H1 (cell line): ENCODE data around the gene BACE1. TPM values are rescaled to one million over a fixed set of nuclear protein-coding genes. Genes with fewer than 3 reads are reported as not detected.

ENCODE experiments used
- CTCF ChIA-PET: fragments of 300-600 bp; sonication (Branson Sonifier 250); formaldehyde crosslinking; loops from one replicate; lab custom pipeline; 2021; ENCODE audit not compliant: partially characterized antibody; lab: Charles Lee
- POLR2A ChIA-PET: fragments of 300-600 bp; sonication (Branson Sonifier 250); formaldehyde crosslinking; loops from one replicate; lab custom pipeline; 2021; ENCODE audit warnings: inconsistent platforms; ENCODE audit not compliant: partially characterized antibody; lab: Charles Lee
- DNase-seq, 2 experiments: peaks; one replicate each; pipeline versions ENCODE4 v3.0.0 to v3.0.0-alpha.2; 2010 to 2022; ENCODE audit warnings: low spot score in 2 of 2, low read depth in 1 of 2, mixed read lengths in 1 of 2
- FAIRE-seq: peaks from 2 replicates; lab custom pipeline; 2011; peaks lifted over from hg19 to GRCh38; lab: Jason Lieb, UNC
- H2AFZ ChIP-seq: 2 replicates; pipeline ENCODE4 v1.8.1; 2012; ENCODE audit warnings: low read length, inconsistent platforms
- H2AK5ac ChIP-seq: 2 replicates; pipeline ENCODE4 v1.6.1; 2013; ENCODE audit warnings: low read depth, low read length
- H2BK120ac ChIP-seq: replicated peaks from 2 replicates; pipeline ENCODE3; 2013; ENCODE audit warnings: low read depth, low read length, inconsistent platforms
- H2BK12ac ChIP-seq: 2 replicates; pipeline ENCODE4 v1.6.1; 2013; ENCODE audit warnings: low read depth, low read length
- H2BK15ac ChIP-seq: 2 replicates; pipeline ENCODE4 v1.6.1; 2013; ENCODE audit warnings: low read length
- H2BK20ac ChIP-seq: 2 replicates; pipeline ENCODE4 v1.6.1; 2013; ENCODE audit warnings: low read length
- H2BK5ac ChIP-seq: 2 replicates; pipeline ENCODE4 v1.6.1; 2013; ENCODE audit warnings: low read depth, low read length
- H3K14ac ChIP-seq: 2 replicates; pipeline ENCODE4 v1.6.1; 2013; ENCODE audit warnings: inconsistent platforms; ENCODE audit not compliant: insufficient read length
- H3K18ac ChIP-seq: 2 replicates; pipeline ENCODE4 v1.6.1; 2013; ENCODE audit warnings: low read length; ENCODE audit errors: extremely low read depth
- H3K23ac ChIP-seq: 2 replicates; pipeline ENCODE4 v1.6.1; 2013; ENCODE audit warnings: inconsistent platforms; ENCODE audit not compliant: insufficient read length
- H3K23me2 ChIP-seq: 2 replicates; pipeline ENCODE4 v1.6.1; 2013; ENCODE audit warnings: low read depth, low read length
- H3K27ac ChIP-seq: 2 replicates; pipeline ENCODE4 v1.6.1; 2011; ENCODE audit warnings: low read depth, low read length, inconsistent platforms
- H3K27me3 ChIP-seq, 4 experiments: replicated peaks in 1 of 4; 1 replicate in 1 of 4; 2 replicates in 3 of 4; pipeline versions ENCODE4 v1.6.1 to v1.8.1; 2011 to 2013; ENCODE audit warnings: low read length in 3 of 4, mild to moderate bottlenecking in 3 of 4, inconsistent platforms in 2 of 4, mixed read lengths in 2 of 4, moderate library complexity in 1 of 4; ENCODE audit not compliant: control insufficient read depth in 3 of 4, insufficient read depth in 3 of 4; ENCODE audit errors: extremely low read depth in 1 of 4
- H3K36me3 ChIP-seq, 4 experiments: 2 replicates each; pipeline versions ENCODE4 v1.6.1 to v1.8.1; 2011 to 2013; ENCODE audit warnings: mild to moderate bottlenecking in 4 of 4, low read length in 3 of 4, moderate library complexity in 2 of 4, control low read depth in 1 of 4, inconsistent platforms in 1 of 4; ENCODE audit not compliant: insufficient read depth in 4 of 4, control insufficient read depth in 2 of 4
- H3K4ac ChIP-seq: replicated peaks from 2 replicates; pipeline ENCODE3; 2013; ENCODE audit warnings: low read length, low read depth, mixed read lengths, inconsistent platforms; ENCODE audit not compliant: insufficient read length
- H3K4me1 ChIP-seq, 4 experiments: replicated peaks in 1 of 4; 1 replicate in 1 of 4; 2 replicates in 3 of 4; pipeline versions ENCODE4 v1.6.1 to v1.8.1; 2011 to 2013; ENCODE audit warnings: low read length in 3 of 4, inconsistent platforms in 2 of 4, mixed read lengths in 1 of 4; ENCODE audit not compliant: insufficient read depth in 4 of 4, control insufficient read depth in 3 of 4
- H3K4me2 ChIP-seq, 2 experiments: 2 replicates each; pipeline versions ENCODE4 v1.6.1 to v1.8.1; 2011 to 2013; ENCODE audit warnings: low read depth in 2 of 2, low read length in 2 of 2, control low read depth in 1 of 2, inconsistent platforms in 1 of 2, mild to moderate bottlenecking in 1 of 2; ENCODE audit not compliant: insufficient read depth in 1 of 2
- H3K4me3 ChIP-seq, 4 experiments: fragments of 200-600, 300-600 bp in 1 of 4; sonication (generic), shearing (Covaris generic), sonication (Bioruptor Twin) in 1 of 4; 2 replicates each; pipeline versions ENCODE4 v1.5.1 to v1.8.1; 2011 to 2016; ENCODE audit warnings: low read length in 4 of 4, low read depth in 3 of 4, control low read depth in 2 of 4, inconsistent platforms in 2 of 4, mild to moderate bottlenecking in 2 of 4, mixed read lengths in 1 of 4, moderate library complexity in 1 of 4; ENCODE audit not compliant: insufficient read depth in 2 of 4; ENCODE audit errors: extremely low read depth in 1 of 4
- H3K56ac ChIP-seq: replicated peaks from 2 replicates; pipeline ENCODE3; 2013; ENCODE audit warnings: low read depth, mild to moderate bottlenecking, mixed read lengths, low read length, inconsistent platforms; ENCODE audit not compliant: insufficient read length
- H3K79me1 ChIP-seq: 2 replicates; pipeline ENCODE4 v1.6.1; 2013; ENCODE audit warnings: low read depth, low read length, control low read depth
- H3K79me2 ChIP-seq, 2 experiments: 2 replicates each; pipeline versions ENCODE4 v1.6.1 to v1.8.1; 2012 to 2013; ENCODE audit warnings: low read length in 2 of 2, mild to moderate bottlenecking in 2 of 2, inconsistent platforms in 1 of 2; ENCODE audit not compliant: insufficient read depth in 2 of 2, control insufficient read depth in 1 of 2
- H3K9ac ChIP-seq, 4 experiments: replicated peaks in 1 of 4; 1 replicate in 1 of 4; 2 replicates in 3 of 4; pipeline versions ENCODE4 v1.6.1 to v1.8.1; 2011 to 2013; ENCODE audit warnings: low read depth in 3 of 4, low read length in 3 of 4, control low read depth in 2 of 4, mild to moderate bottlenecking in 2 of 4, moderate library complexity in 2 of 4, inconsistent platforms in 1 of 4; ENCODE audit errors: extremely low read depth in 1 of 4
- H3K9me3 ChIP-seq, 2 experiments: 2 replicates each; pipeline versions ENCODE4 v1.6.1 to v1.8.1; 2012 to 2013; ENCODE audit warnings: mild to moderate bottlenecking in 2 of 2, moderate library complexity in 2 of 2, control low read depth in 1 of 2, inconsistent platforms in 1 of 2, low read depth in 1 of 2, low read length in 1 of 2, mixed read lengths in 1 of 2; ENCODE audit not compliant: insufficient read depth in 2 of 2
- H4K20me1 ChIP-seq, 2 experiments: replicated peaks in 1 of 2; 2 replicates each; pipeline versions ENCODE3 to v1.8.1; 2011 to 2013; ENCODE audit warnings: inconsistent platforms in 2 of 2, low read length in 2 of 2, mild to moderate bottlenecking in 1 of 2; ENCODE audit not compliant: insufficient read depth in 2 of 2, control insufficient read depth in 1 of 2
- H4K5ac ChIP-seq: 2 replicates; pipeline ENCODE4 v1.6.1; 2013; ENCODE audit warnings: low read length, low read depth, mixed read lengths, inconsistent platforms; ENCODE audit not compliant: insufficient read length
- H4K8ac ChIP-seq: 2 replicates; pipeline ENCODE4 v1.8.0; 2013; ENCODE audit warnings: mild to moderate bottlenecking, moderate library complexity, low read length, inconsistent platforms; ENCODE audit not compliant: insufficient read depth; ENCODE audit errors: extremely low read depth
- H4K91ac ChIP-seq: replicated peaks from 2 replicates; pipeline ENCODE3; 2013; ENCODE audit warnings: low read length, mixed read lengths, inconsistent platforms; ENCODE audit not compliant: insufficient read length
- KDM5A ChIP-seq: fragments of 200-600 bp; IDR thresholded peaks from 2 replicates; pipeline ENCODE4 v1.7.1; 2012; ENCODE audit warnings: mild to moderate bottlenecking, low read length, inconsistent platforms, mixed read lengths
- NRF1 ChIP-seq: IDR thresholded peaks from 2 replicates; pipeline ENCODE4 v1.6.1; 2011; ENCODE audit warnings: mild to moderate bottlenecking, low read depth, low read length, improper control_type of control experiment
- TCF12 ChIP-seq: IDR thresholded peaks from 2 replicates; pipeline ENCODE4 v1.6.1; 2011; ENCODE audit warnings: low read depth, mild to moderate bottlenecking, low read length
- WGBS, 2 experiments: shearing (Covaris generic) in 1 of 2; methylation state at CpG; one replicate each; pipeline versions ENCODE4 v1.1.6 to v1.1.7; 2013 to 2015; ENCODE audit warnings: low lambda C conversion rate in 2 of 2, mixed read lengths in 2 of 2, inconsistent platforms in 1 of 2, low coverage in 1 of 2, missing lambda C conversion rate in 1 of 2; ENCODE audit not compliant: insufficient replicate concordance in 2 of 2, insufficient coverage in 1 of 2, insufficient read length in 1 of 2; ENCODE audit errors: extremely low coverage in 1 of 2, missing lambda C conversion rate in 1 of 2; 5-methylcytosine and 5-hydroxymethylcytosine counted together
- polyA plus RNA-seq, 7 experiments: library from polyadenylated mRNA; depleted of rRNA in 3 of 7; stranded (reverse) in 5 of 7; unstranded in 2 of 7; fragments of >200 nt in 5 of 7; fragments of 200-250 nt in 2 of 7; gene quantifications; 1 replicate in 5 of 7; 2 replicates in 1 of 7; 4 replicates in 1 of 7; pipeline versions ENCODE4 v1.2.1 to v1.2.3, GENCODE V29; 2011 to 2013; ENCODE audit warnings: missing spikeins in 2 of 7, mixed read lengths in 2 of 7
- total RNA-seq: library from RNA; stranded (reverse); fragmentation: NEBNext Ultra II Directional; extraction: Animal tissue kit (Norgen Biotek cat#: 25700); gene quantifications from 2 replicates; pipeline ENCODE4 v1.2.1, GENCODE V29; 2021
- TF ChIP-seq, protein P1 (sequence below), 3 experiments: IDR thresholded peaks; 1 replicate in 2 of 3; 2 replicates in 1 of 3; pipeline versions ENCODE4 v1.5.1 to v1.6.1; 2011; ENCODE audit warnings: low read length in 3 of 3, mild to moderate bottlenecking in 3 of 3, inconsistent platforms in 2 of 3, low read depth in 1 of 3, moderate library complexity in 1 of 3; ENCODE audit not compliant: insufficient read depth in 1 of 3; ENCODE audit errors: control extremely low read depth in 1 of 3

The BACE1 gene
- total and polyA plus RNA-seq, 2 of the 8 experiments (the other 6 are each of a cell fraction or from before 2014, with no cell fraction given) = 7.7 to 7.9 TPM

DNA sequence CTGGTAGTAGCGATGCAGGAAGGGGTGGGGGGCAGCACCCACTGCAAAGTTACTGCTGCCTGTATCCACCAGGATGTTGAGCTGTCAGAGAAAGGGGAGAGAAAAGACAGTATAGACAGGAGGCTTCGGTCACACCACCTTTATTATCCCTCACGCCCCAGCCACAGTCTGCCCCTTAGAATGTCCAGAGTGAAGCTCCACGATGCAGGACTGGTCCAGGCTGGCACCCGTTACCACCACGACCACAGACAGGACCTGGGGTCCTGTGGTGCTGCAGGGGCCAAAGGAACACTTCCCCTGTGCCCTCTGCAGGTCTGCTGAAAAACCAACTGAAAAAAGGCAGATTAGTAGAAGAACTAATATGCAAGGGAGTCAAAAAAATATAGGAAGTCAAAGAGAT lies 19.2 kb downstream of the BACE1 start:
- no peak overlapping the region for H2BK20ac ChIP-seq
- no peaks in the 10 kb centered on the region for H3K79me2 ChIP-seq
- no peak overlapping the region for H4K91ac ChIP-seq
- H3K56ac ChIP-seq = no peak overlapping the region
- ChIA-PET CTCF (interaction anchor here (0.9 to 2.0 kb wide), 5 partner anchors 9 to 116 kb away, joined by 3 to 10 read pairs (median 4); no protein-coding TSS in a partner anchor), POLR2A (interaction anchor here (0.8 to 1.6 kb wide), 6 partner anchors 13 to 49 kb away, joined by 3 to 6 read pairs (median 4); no protein-coding TSS in a partner anchor)
- H3K27me3 ChIP-seq = no peaks in the 10 kb centered on the region
- H3K27ac ChIP-seq = no peak overlapping the region
- no peak for DNase-seq
- H3K18ac ChIP-seq = no peak overlapping the region
- H3K23me2 ChIP-seq = no peaks in the 10 kb centered on the region
- peaks cover 3 to 16% (median 8%) of the 10 kb centered on the region in 4 experiments for H3K4me1 ChIP-seq
- no peak overlapping the region for H2AK5ac ChIP-seq
- H4K20me1 ChIP-seq = no peaks in the 10 kb centered on the region
- no peak overlapping the region for H2BK12ac ChIP-seq
- no peak overlapping the region for H2BK120ac ChIP-seq
- WGBS, 2 experiments = 80% methylated on average over 5 of the region's 6 CpGs; no CpG with 5 or more reads in 1 of the 2 experiments
- FAIRE-seq = no peak
- no peak overlapping the region for H3K4me3 ChIP-seq
- H2BK5ac ChIP-seq = no peak overlapping the region
- H3K4ac ChIP-seq = no peak overlapping the region
- H3K9me3 ChIP-seq = no peaks in the 10 kb centered on the region
- no peak overlapping the region for H3K14ac ChIP-seq
- H4K8ac ChIP-seq = no peak overlapping the region
- H2AFZ ChIP-seq = no peak overlapping the region
- H3K79me1 ChIP-seq = no peaks in the 10 kb centered on the region
- H3K23ac ChIP-seq = no peak overlapping the region
- H3K4me2 ChIP-seq = no peak overlapping the region
- no peak overlapping the region for H4K5ac ChIP-seq
- H2BK15ac ChIP-seq = no peak overlapping the region
- H3K9ac ChIP-seq = no peak overlapping the region
- no peaks in the 10 kb centered on the region; a peak in 1 of 8 replicates for H3K36me3 ChIP-seq
- TF ChIP-seq, protein P1, sequence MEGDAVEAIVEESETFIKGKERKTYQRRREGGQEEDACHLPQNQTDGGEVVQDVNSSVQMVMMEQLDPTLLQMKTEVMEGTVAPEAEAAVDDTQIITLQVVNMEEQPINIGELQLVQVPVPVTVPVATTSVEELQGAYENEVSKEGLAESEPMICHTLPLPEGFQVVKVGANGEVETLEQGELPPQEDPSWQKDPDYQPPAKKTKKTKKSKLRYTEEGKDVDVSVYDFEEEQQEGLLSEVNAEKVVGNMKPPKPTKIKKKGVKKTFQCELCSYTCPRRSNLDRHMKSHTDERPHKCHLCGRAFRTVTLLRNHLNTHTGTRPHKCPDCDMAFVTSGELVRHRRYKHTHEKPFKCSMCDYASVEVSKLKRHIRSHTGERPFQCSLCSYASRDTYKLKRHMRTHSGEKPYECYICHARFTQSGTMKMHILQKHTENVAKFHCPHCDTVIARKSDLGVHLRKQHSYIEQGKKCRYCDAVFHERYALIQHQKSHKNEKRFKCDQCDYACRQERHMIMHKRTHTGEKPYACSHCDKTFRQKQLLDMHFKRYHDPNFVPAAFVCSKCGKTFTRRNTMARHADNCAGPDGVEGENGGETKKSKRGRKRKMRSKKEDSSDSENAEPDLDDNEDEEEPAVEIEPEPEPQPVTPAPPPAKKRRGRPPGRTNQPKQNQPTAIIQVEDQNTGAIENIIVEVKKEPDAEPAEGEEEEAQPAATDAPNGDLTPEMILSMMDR (IDR thresholded peaks at IDR 0.05; ENCODE audit: control extremely low read depth in 1 of 3, insufficient read depth in 1 of 3, low read depth in 1 of 3, low read length in 3 of 3) = no peak
- TF ChIP-seq NRF1 (no peak), KDM5A (no peak), TCF12 (no peak)
